GM12878 (cell line): ENCODE results near the gene STRADB.

Experiments
- RAD21 ChIP-seq: IDR thresholded peaks from 2 replicates; pipeline ENCODE4 v1.6.1; 2011; ENCODE audit warnings: mild to moderate bottlenecking, low read depth, low read length, moderate library complexity; ENCODE audit not compliant: insufficient read depth
- TF ChIP-seq, protein P1 (sequence below), 3 experiments: IDR thresholded peaks in 2 of 3; conservative IDR thresholded peaks in 1 of 3; 2 replicates each; pipeline ENCODE4 v1.5.1; 2011; ENCODE audit warnings: low read depth in 3 of 3, low read length in 3 of 3, mild to moderate bottlenecking in 3 of 3, control low read depth in 2 of 3, moderate library complexity in 2 of 3, inconsistent platforms in 1 of 3, mixed read lengths in 1 of 3; ENCODE audit not compliant: control insufficient read depth in 2 of 3, insufficient read depth in 1 of 3; ENCODE audit errors: extremely low read depth in 1 of 3
- TF ChIP-seq, protein P2 (sequence below): IDR thresholded peaks from 2 replicates; pipeline ENCODE4 v1.6.1; 2012; ENCODE audit warnings: low read depth, low read length, improper control_type of control experiment
- TF ChIP-seq, protein P3 (sequence below): IDR thresholded peaks from 2 replicates; pipeline ENCODE4 v1.6.1; 2011; ENCODE audit warnings: low read depth, mild to moderate bottlenecking, low read length, moderate library complexity, borderline replicate concordance; ENCODE audit errors: extremely low read depth

GRCh38 chr2:201452922-201453643 is 1.5 kb downstream of the STRADB start:
- TF ChIP-seq, protein P1, sequence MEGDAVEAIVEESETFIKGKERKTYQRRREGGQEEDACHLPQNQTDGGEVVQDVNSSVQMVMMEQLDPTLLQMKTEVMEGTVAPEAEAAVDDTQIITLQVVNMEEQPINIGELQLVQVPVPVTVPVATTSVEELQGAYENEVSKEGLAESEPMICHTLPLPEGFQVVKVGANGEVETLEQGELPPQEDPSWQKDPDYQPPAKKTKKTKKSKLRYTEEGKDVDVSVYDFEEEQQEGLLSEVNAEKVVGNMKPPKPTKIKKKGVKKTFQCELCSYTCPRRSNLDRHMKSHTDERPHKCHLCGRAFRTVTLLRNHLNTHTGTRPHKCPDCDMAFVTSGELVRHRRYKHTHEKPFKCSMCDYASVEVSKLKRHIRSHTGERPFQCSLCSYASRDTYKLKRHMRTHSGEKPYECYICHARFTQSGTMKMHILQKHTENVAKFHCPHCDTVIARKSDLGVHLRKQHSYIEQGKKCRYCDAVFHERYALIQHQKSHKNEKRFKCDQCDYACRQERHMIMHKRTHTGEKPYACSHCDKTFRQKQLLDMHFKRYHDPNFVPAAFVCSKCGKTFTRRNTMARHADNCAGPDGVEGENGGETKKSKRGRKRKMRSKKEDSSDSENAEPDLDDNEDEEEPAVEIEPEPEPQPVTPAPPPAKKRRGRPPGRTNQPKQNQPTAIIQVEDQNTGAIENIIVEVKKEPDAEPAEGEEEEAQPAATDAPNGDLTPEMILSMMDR (IDR thresholded peaks at IDR 0.05 in 2 of 3, conservative IDR thresholded peaks at IDR 0.05 in 1 of 3; ENCODE audit: control insufficient read depth in 2 of 3, extremely low read depth in 1 of 3, insufficient read depth in 1 of 3, low read depth in 3 of 3, low read length in 3 of 3) = no peak
- TF ChIP-seq, protein P2, sequence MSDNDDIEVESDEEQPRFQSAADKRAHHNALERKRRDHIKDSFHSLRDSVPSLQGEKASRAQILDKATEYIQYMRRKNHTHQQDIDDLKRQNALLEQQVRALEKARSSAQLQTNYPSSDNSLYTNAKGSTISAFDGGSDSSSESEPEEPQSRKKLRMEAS = no peak
- no peak for TF ChIP-seq RAD21
- TF ChIP-seq, protein P3, sequence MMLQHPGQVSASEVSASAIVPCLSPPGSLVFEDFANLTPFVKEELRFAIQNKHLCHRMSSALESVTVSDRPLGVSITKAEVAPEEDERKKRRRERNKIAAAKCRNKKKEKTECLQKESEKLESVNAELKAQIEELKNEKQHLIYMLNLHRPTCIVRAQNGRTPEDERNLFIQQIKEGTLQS = no peak
